GM23248 (cell line): ENCODE measurements around the gene WDSUB1. TPM values are rescaled to one million over a fixed set of nuclear protein-coding genes. Genes with fewer than 3 reads are reported as not detected.

Experiments used
- DNase-seq: peaks from one replicate; pipeline ENCODE4 v3.0.0-alpha.2; 2015
- H2AFZ ChIP-seq: fragments of 200-600 bp; sonication (generic); 2 replicates; pipeline ENCODE4 v1.6.1; 2016; ENCODE audit warnings: antibody characterized with exemption
- H3F3A ChIP-seq: fragments of 200-600 bp; sonication (generic); 2 replicates; pipeline ENCODE4 v1.6.1; 2016; ENCODE audit warnings: mild to moderate bottlenecking, antibody characterized with exemption, mixed run types; ENCODE audit not compliant: insufficient read depth
- H3K27ac ChIP-seq: fragments of 200-600 bp; sonication (generic); 2 replicates; pipeline ENCODE4 v1.5.1; 2016; ENCODE audit warnings: mild to moderate bottlenecking
- H3K27me3 ChIP-seq: fragments of 200-600 bp; sonication (generic); replicated peaks from 2 replicates; pipeline ENCODE4 v1.6.1; 2016; ENCODE audit warnings: mild to moderate bottlenecking; ENCODE audit not compliant: insufficient read depth
- H3K36me3 ChIP-seq: fragments of 200-600 bp; sonication (generic); 2 replicates; pipeline ENCODE4 v1.6.1; 2016; ENCODE audit warnings: low read depth, mild to moderate bottlenecking
- H3K4me1 ChIP-seq: fragments of 200-600 bp; sonication (generic); 2 replicates; pipeline ENCODE4 v1.6.1; 2016; ENCODE audit warnings: mild to moderate bottlenecking; ENCODE audit not compliant: insufficient read depth
- H3K4me2 ChIP-seq: fragments of 200-600 bp; sonication (generic); one replicate; pipeline ENCODE4 v1.6.1; 2016; ENCODE audit warnings: mild to moderate bottlenecking; ENCODE audit not compliant: unreplicated experiment
- H3K4me3 ChIP-seq: fragments of 200-600 bp; sonication (generic); 2 replicates; pipeline ENCODE4 v1.5.1; 2016; ENCODE audit warnings: mild to moderate bottlenecking
- H3K79me2 ChIP-seq: fragments of 200-600 bp; sonication (generic); 2 replicates; pipeline ENCODE4 v1.6.1; 2016; ENCODE audit warnings: mild to moderate bottlenecking; ENCODE audit not compliant: insufficient read depth
- H3K9ac ChIP-seq: fragments of 200-600 bp; sonication (generic); 2 replicates; pipeline ENCODE4 v1.6.1; 2016; ENCODE audit warnings: mild to moderate bottlenecking
- H3K9me2 ChIP-seq: fragments of 200-600 bp; sonication (generic); 2 replicates; pipeline ENCODE4 v1.6.1; 2016; ENCODE audit warnings: mixed run types, mild to moderate bottlenecking, moderate library complexity; ENCODE audit not compliant: insufficient read depth
- H3K9me3 ChIP-seq: fragments of 200-600 bp; sonication (generic); one replicate; pipeline ENCODE4 v1.6.1; 2017; ENCODE audit warnings: low read depth
- H4K20me1 ChIP-seq: fragments of 200-600 bp; sonication (generic); 2 replicates; pipeline ENCODE4 v1.6.0; 2016; ENCODE audit not compliant: insufficient read depth
- EZH2 ChIP-seq: fragments of 200-600 bp; sonication (generic); IDR thresholded peaks from 2 replicates; pipeline ENCODE4 v1.6.1; 2018; ENCODE audit warnings: antibody characterized with exemption, mild to moderate bottlenecking; ENCODE audit not compliant: insufficient read depth, poor library complexity, severe bottlenecking
- EZH2phosphoT487 ChIP-seq: fragments of 200-600 bp; sonication (generic); IDR thresholded peaks from 2 replicates; pipeline ENCODE4 v1.6.1; 2018; ENCODE audit warnings: antibody characterized with exemption, moderate library complexity, mild to moderate bottlenecking, low read depth; ENCODE audit not compliant: insufficient read depth
- WGBS, 2 experiments: methylation state at CpG; one replicate each; pipeline ENCODE4 v1.1.6; 2015 to 2017; ENCODE audit warnings: low lambda C conversion rate in 2 of 2, low coverage in 1 of 2; ENCODE audit errors: missing lambda C conversion rate in 2 of 2; 5-methylcytosine and 5-hydroxymethylcytosine counted together
- in situ Hi-C: fragments of 300-500 bp; cut with MboI; formaldehyde crosslinking; loops from 2 replicates; pipeline ENCODE4 v1.15.0; 2020
- polyA plus RNA-seq: library from polyadenylated mRNA; unstranded; fragments of >200 nt; fragmentation: Nextera tagmentation; extraction: Ambion mirVana; gene quantifications from 2 replicates; pipeline ENCODE4 v1.2.1, GENCODE V29; 2016
- total RNA-seq: library from RNA; depleted of rRNA; stranded (reverse); fragments of >200 nt; shearing (Covaris generic); gene quantifications from 2 replicates; pipeline ENCODE4 v1.2.3, GENCODE V29; 2014

The WDSUB1 gene
- total and polyA plus RNA-seq, 2 experiments from 2014 or later, result 6.7 to 8.4 TPM

DNA sequence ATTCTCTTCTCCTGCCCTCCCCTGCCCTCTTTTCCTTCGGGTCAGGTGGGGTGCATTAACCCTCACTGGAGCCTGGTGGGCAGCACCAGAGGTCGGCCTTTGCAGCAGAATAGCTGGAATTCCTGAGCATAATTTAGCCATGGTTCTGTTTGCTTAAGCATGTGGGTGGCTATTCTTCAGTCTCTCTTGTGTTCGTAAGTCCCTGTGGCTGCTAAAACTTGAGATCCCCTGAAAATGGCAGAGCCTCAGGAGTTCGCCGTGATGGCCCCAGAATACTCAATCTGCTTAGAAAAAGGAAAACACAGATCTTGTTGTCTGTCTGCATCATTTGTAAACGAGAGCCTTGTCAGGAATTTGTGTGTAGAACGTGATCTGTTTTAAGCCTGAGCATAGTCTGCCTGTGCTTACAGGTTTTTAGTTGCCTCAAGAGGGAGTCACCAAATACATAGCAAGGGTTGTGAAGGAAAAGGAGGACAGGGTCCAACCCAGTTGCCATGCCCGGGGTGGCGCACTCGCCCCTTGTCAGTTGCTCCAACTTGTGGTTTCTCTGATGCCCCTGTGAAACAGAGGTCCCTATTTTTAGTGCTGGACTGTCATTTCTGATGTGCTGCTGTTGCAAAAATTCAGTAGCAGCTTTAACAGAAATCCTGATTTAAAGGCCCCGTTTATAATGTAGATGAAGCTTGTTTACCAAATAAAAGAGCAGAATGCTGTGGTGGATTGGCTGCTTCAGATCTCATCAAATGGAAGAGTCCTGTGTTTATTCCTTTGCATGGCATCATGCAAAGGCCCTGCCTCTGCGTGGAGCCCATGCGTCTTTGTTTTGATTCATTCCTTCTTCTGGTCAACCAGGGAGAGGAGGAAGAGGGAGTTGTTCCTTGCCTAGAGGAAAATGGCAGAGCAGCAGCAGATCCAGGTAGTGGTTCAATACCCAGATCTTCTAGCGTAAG lies 74.8 kb downstream of the WDSUB1 start:
- WGBS, 2 experiments, result 79 to 80% methylated on average over 14 of the region's 14 CpGs
- Histone ChIP-seq H3K27me3 (no peaks in the 10 kb centered on the region), H3K4me2 (no peak overlapping the region), H3K9me3 (no peaks in the 10 kb centered on the region), H3K4me1 (no peaks in the 10 kb centered on the region), H3K9me2 (no peaks in the 10 kb centered on the region), H3K36me3 (no peaks in the 10 kb centered on the region), H2AFZ (no peak overlapping the region), H3K27ac (no peak overlapping the region), H3K79me2 (no peaks in the 10 kb centered on the region), H3K4me3 (no peak overlapping the region), H3F3A (no peaks in the 10 kb centered on the region), H4K20me1 (no peaks in the 10 kb centered on the region), H3K9ac (no peak overlapping the region)
- no peak for DNase-seq
- TF ChIP-seq EZH2phosphoT487 (no peak), EZH2 (no peak)
- in situ Hi-C loops, result no loop called here

DNA sequence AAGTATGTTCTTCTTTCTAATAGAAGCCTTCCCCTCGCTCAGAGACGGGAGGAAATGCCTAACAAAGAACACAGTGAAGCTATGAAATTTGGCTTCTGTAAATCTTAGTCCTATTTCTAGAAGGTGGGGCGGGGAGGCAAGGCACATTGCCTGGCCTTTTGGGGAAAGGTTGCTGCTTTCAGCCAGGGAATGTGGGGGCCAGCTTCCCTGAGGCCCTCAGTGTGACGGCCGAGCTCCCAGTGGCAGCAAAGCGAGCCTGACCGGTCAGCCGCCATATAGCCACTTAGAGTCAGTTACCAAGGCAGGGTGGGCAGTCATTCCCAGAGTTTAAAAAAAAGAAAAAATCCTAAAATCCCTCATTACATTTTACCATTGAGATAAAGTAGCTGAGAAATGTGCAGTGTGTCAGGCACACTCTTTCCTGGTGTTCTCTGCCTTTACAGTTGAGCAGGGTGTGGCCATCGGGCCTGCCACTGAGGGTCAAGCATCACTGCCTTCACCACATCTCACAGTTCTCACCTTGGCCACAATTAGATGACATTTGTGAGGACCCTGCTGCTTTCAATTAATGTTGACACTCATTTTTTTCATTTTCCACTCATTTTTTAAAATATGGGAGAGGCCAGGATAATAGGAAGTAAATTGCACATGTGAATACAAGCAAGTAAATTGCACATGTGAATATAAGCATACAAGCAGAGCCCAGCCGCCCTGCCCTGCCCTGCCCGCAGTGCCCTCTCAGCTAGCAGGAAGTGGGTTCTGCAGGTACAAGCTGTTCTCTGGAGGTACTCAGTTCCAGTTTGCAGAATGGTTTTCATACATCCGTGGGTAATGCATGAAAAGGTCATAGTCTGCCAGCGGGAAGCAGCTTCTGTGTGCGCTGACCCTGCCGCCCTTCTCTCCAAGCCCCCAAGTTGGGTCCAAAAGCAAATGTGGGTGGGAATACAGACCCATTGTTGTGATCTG lies 76.9 kb downstream of the WDSUB1 start:
- WGBS, 2 experiments, result 97 to 98% methylated on average over 15 of the region's 15 CpGs
- in situ Hi-C loops, result no loop called here
- Histone ChIP-seq H4K20me1 (no peaks in the 10 kb centered on the region), H3F3A (no peaks in the 10 kb centered on the region), H3K4me1 (no peaks in the 10 kb centered on the region), H3K36me3 (no peaks in the 10 kb centered on the region; the same call in 1 of the 2 replicates), H3K9ac (no peak overlapping the region), H3K27ac (no peak overlapping the region), H3K9me3 (no peaks in the 10 kb centered on the region), H3K4me2 (no peak overlapping the region), H2AFZ (no peak overlapping the region), H3K79me2 (no peaks in the 10 kb centered on the region), H3K27me3 (no peaks in the 10 kb centered on the region), H3K4me3 (no peak overlapping the region), H3K9me2 (no peaks in the 10 kb centered on the region)
- DNase-seq, result no peak
- TF ChIP-seq EZH2 (no peak), EZH2phosphoT487 (no peak)

GRCh38 chr2:159208438-159208837 lies 78.1 kb downstream of the WDSUB1 start:
- Histone ChIP-seq H3K36me3 (no peaks in the 10 kb centered on the region; the same call in 1 of the 2 replicates), H3K27ac (no peak overlapping the region), H3K9me3 (no peaks in the 10 kb centered on the region), H4K20me1 (no peaks in the 10 kb centered on the region), H2AFZ (no peak overlapping the region), H3K79me2 (no peaks in the 10 kb centered on the region), H3K4me3 (no peak overlapping the region), H3K4me2 (no peak overlapping the region), H3K9ac (no peak overlapping the region), H3K27me3 (no peaks in the 10 kb centered on the region), H3F3A (peaks cover 9% of the 10 kb centered on the region), H3K4me1 (peaks cover 3% of the 10 kb centered on the region), H3K9me2 (no peaks in the 10 kb centered on the region)
- in situ Hi-C loops, result no loop called here
- no peak for DNase-seq
- WGBS, 2 experiments, result 95 to 96% methylated on average over 5 of the region's 5 CpGs
- TF ChIP-seq EZH2phosphoT487 (no peak), EZH2 (no peak)

GRCh38 chr2:159206736-159207380 lies 79.6 kb downstream of the WDSUB1 start:
- Histone ChIP-seq H3K27ac (no peak overlapping the region), H3K36me3 (no peaks in the 10 kb centered on the region; the same call in 1 of the 2 replicates), H3K4me1 (peaks cover 16% of the 10 kb centered on the region), H3K27me3 (no peaks in the 10 kb centered on the region), H3K4me2 (no peak overlapping the region), H3K9ac (no peak overlapping the region), H3K9me2 (no peaks in the 10 kb centered on the region), H2AFZ (no peak overlapping the region), H3K9me3 (no peaks in the 10 kb centered on the region), H3K4me3 (no peak overlapping the region), H4K20me1 (no peaks in the 10 kb centered on the region), H3F3A (peaks cover 22% of the 10 kb centered on the region), H3K79me2 (no peaks in the 10 kb centered on the region)
- no peak for DNase-seq
- in situ Hi-C loops, result no loop called here
- WGBS, 2 experiments, result 84 to 85% methylated on average over 6 of the region's 6 CpGs
- TF ChIP-seq EZH2phosphoT487 (no peak), EZH2 (no peak)
